Measurements from ENCODE around the gene PRSS8. TPM values are rescaled to one million over a fixed set of nuclear protein-coding genes. Genes with fewer than 3 reads are reported as not detected.
"Not testable (repeated sequence)": the region's sequence is repeated elsewhere in the genome, so short reads cannot be mapped to it uniquely, and the experiment has no call there.

The PRSS8 gene
- total RNA-seq, 1 donor from 2014 or later: not detected

DNA sequence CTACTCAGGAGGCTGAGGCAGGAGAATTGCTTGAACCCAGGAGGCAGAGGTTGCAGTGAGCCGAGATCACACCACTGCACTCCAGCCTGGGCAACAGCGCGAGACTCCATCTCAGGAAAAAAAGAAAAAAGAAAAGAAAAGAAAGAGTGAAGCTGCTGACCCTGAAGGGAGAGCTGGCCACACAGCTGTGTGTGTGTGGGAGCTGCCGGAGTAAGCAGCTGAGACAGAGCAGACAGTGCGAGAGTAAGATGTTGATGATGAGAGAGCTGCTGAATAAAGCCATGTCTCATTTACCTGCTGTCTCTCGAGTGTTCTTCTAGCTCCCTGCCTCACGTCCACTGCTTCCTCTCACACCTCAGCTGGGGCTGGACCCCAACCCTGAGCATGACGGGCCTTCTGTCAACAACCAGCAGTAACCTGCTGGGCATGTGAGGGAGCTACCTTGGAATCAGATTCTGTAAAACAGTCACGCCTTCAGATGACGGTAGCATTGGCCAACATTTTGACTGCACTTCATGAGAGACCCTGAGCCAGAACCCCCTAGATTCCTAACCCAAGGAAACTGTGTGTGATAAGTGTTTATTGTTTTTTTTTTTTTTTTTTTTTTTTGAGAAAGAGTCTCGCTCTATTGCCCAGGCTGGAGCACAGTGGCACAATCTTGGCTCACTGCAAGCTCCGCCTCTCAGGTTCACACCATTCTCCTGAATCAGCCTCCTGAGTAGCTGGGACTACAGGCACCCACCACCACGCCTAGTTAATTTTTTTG is 34.5 kb downstream of the PRSS8 start:
- not testable (repeated sequence) for H3K4me3 Mint-ChIP-seq (ENCODE audit: low read depth); H3K27me3 Mint-ChIP-seq (ENCODE audit: low read depth); H3K4me1 Mint-ChIP-seq (ENCODE audit: low read depth); DNase-seq (ENCODE audit: low spot score); H3K27ac Mint-ChIP-seq; H3K36me3 Mint-ChIP-seq (ENCODE audit: low read depth); H3K9me3 Mint-ChIP-seq
- intact Hi-C loops (cut with micrococcal nuclease): loop anchor here (10.0 kb wide), 2 partner anchors 406 to 774 kb away; partner anchors contain the start of genes SRCAP and ZNF267

DNA sequence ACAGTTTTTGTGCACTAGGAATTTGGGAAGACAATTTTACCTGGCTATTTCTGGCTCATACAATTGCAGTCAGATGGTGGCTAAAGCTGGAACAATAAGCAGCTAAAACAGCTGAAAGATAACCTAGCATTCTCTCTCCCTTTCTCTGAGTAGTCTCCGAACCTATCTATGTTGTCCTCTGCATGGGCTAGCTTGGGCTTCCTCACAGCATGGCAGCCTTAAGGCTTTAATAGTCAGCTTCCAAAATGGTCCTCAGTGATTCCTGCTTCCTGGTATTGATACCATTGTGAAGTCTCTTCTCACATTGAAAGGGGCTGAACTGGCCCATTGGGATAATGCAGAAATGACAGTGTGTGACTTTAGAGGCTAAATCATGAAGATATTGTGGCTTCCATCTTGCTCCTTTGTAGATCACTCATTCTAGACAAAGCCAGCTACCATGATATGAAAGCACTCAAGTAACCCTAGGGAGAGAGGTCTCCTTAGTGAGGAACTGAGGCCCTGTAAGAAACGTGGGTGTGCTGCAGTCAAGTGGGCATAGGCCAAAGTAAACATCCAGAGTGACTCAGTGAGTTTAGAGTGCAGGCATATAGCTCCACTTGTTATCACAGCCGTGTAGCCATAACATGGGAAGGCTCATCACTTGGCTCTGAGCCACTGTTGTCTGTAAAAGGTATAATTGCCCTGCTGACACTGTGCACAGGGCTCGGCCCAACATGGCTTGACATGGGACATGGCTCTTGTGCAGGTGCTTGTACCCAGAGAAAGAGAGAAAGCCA is 35.5 kb downstream of the PRSS8 start:
- no peak overlapping the region for H3K27ac Mint-ChIP-seq
- intact Hi-C loops (cut with micrococcal nuclease): loop anchor here (10.0 kb wide), 2 partner anchors 405 to 775 kb away; partner anchors contain the start of genes SRCAP and ZNF267
- no peak overlapping the region for H3K4me3 Mint-ChIP-seq (ENCODE audit: low read depth)
- H3K27me3 Mint-ChIP-seq (ENCODE audit: low read depth): no peaks in the 10 kb centered on the region
- H3K36me3 Mint-ChIP-seq (ENCODE audit: low read depth): no peaks in the 10 kb centered on the region
- peaks cover 7% of the 10 kb centered on the region for H3K4me1 Mint-ChIP-seq (ENCODE audit: low read depth)
- no peak for DNase-seq (ENCODE audit: low spot score)
- no peaks in the 10 kb centered on the region for H3K9me3 Mint-ChIP-seq

DNA sequence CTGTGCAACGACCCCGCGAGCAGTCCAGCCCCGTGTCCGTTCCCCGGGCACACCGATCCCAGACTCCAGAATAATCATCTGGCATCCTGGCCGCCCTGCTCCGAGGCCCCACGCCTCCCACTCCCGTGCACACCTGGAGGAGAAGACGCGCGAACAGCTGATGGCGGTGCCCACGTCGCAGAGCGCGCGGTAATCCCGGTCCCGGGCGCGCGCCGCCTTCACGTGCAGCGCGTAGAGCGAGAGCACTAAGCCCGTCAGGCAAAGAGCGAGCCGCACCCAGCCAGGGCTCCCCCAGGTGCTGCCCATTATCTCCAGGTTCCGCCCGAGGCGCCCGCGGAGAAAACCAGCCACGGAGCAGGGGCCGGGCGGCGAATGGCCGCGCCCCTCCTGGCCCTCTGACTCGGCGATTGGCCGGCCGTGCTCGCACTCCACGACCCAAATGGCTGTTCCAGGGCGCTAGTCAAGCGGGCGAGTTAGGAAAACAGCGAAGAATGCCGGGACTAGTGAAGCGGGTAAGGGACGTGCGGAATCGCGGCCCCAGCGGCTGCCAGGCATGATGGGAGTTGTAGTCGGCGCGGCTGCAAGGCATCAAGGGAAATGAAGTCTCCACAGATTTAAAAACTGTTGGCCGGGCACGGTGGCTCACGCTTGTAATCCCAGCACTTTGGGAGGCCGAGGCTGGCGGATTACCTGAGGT is 41.0 kb downstream of the PRSS8 start, which contains the start of gene VKORC1:
VKORC1 (minus strand) TSS at position 374 of the 697 bp plus-strand sequence; CDS start at position 306, 68 bp downstream.
- Mint-ChIP-seq H3K9me3 (no peaks in the 10 kb centered on the region), H3K27ac (peak within 1 kb of the TSS; percentile 83), H3K4me1 (ENCODE audit: low read depth) (peaks cover 20% of the 10 kb centered on the region), H3K27me3 (ENCODE audit: low read depth) (no peaks in the 10 kb centered on the region), H3K36me3 (ENCODE audit: low read depth) (peaks cover 22% of the 10 kb centered on the region), H3K4me3 (ENCODE audit: low read depth) (peak within 1 kb of the TSS; percentile 99)
- intact Hi-C loops (cut with micrococcal nuclease): loop anchor here (1.0 to 2.0 kb wide), 6 partner anchors 14 to 171 kb away; partner anchors contain the start of genes BCKDK, FBXL19, HSD3B7 and STX4
- DNase-seq (ENCODE audit: low spot score): peak; percentile 85

DNA sequence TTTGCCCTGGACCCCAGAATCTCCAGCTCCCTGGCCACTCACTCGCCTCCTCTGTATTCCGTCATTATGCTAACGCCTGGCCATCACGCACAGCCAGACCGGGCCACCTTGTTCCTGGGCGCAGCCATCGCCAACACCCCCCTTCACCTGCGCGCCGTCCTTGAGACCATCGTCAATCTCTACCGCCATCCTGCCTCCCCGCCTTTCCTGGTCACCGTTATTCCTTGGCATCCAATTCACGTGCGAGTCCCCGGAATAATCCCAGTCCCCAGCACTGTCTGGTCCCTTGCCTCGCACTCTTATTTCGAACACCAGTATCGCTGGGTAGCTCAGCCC is 41.5 kb downstream of the PRSS8 start:
- Mint-ChIP-seq H3K4me3 (ENCODE audit: low read depth) (peak overlapping the region; percentile 99), H3K9me3 (no peaks in the 10 kb centered on the region), H3K27ac (peak overlapping the region; percentile 83), H3K36me3 (ENCODE audit: low read depth) (peaks cover 24% of the 10 kb centered on the region), H3K27me3 (ENCODE audit: low read depth) (no peaks in the 10 kb centered on the region), H3K4me1 (ENCODE audit: low read depth) (peaks cover 20% of the 10 kb centered on the region)
- intact Hi-C loops (cut with micrococcal nuclease): loop anchor here (1.0 to 2.0 kb wide), 6 partner anchors 15 to 171 kb away; partner anchors contain the start of genes BCKDK, FBXL19, HSD3B7 and STX4
- DNase-seq (ENCODE audit: low spot score): no peak

DNA sequence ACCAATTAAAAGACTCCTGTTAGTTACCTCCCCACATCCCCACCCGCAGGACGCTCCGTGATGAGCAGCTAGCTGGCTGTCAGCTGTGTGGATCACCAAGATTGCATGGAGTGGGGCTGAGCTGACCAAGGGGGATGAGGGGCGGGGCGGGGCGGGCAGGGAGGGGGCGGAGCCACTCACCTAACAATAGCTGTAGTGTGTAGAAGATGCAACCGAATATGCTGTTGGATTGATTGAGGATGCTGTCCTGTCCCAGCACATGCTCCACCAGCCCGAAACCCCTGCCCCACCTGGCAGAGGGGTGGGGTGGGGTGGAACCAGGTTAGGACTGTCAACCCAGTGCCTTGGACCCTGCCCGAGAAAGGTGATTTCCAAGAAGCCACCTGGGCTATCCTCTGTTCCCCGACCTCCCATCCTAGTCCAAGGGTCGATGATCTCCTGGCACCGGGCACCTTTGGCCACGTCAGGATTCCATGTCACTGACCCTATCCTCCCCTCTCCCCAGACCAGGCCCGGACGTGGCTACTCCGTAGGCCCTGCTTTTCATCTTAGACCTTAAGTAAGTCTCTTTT is 42.3 kb downstream of the PRSS8 start:
- intact Hi-C loops (cut with micrococcal nuclease): no loop called here
- Mint-ChIP-seq H3K4me1 (ENCODE audit: low read depth) (peaks cover 20% of the 10 kb centered on the region), H3K9me3 (no peaks in the 10 kb centered on the region), H3K36me3 (ENCODE audit: low read depth) (peaks cover 24% of the 10 kb centered on the region), H3K27ac (no peak overlapping the region), H3K4me3 (ENCODE audit: low read depth) (peak overlapping the region; percentile 99), H3K27me3 (ENCODE audit: low read depth) (no peaks in the 10 kb centered on the region)
- DNase-seq (ENCODE audit: low spot score): no peak

DNA sequence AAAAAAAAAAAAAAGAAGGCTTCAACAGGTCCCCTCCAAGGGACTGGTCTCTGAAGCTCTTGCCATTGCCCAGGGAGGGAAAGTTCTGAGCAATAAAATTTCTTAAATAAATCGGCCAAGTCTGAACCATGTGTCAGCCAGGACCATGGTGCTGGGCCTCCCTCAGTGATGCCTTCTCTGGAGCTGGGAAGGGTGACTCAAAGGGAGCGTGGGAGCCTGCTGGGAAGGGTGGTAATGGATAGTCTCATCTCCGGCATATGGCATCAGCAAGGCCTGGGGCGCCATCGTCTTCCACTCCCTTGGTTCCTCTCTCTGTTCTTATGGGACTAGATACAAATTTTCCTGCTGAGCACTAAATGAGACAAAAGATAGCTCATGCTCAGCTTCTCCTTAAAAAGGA is 43.2 kb downstream of the PRSS8 start:
- peaks cover 24% of the 10 kb centered on the region for H3K36me3 Mint-ChIP-seq (ENCODE audit: low read depth)
- H3K4me3 Mint-ChIP-seq (ENCODE audit: low read depth): peak overlapping the region; percentile 54
- no peak overlapping the region for H3K27ac Mint-ChIP-seq
- no peaks in the 10 kb centered on the region for H3K9me3 Mint-ChIP-seq
- no peaks in the 10 kb centered on the region for H3K27me3 Mint-ChIP-seq (ENCODE audit: low read depth)
- intact Hi-C loops (cut with micrococcal nuclease): no loop called here
- DNase-seq (ENCODE audit: low spot score): no peak
- peaks cover 20% of the 10 kb centered on the region for H3K4me1 Mint-ChIP-seq (ENCODE audit: low read depth)

DNA sequence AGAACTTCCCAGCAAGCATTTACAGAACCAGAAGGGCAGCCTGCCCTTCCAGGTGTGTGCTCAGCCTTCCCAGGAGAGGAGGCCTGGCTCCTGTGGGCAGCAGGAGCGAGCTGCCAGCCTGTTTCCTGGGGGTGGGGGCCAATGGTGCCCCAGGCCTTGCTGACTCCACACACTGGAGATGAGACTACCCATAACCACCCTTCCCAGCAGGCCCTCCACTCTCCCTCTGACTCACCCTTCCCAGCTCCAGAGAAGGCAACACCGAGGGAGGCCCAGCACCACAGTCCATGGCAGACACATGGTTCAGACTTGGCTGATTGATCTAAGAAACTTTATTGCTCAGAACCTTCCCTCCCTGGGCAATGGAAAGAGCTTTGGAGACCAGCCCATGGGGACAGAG is 45.0 kb downstream of the PRSS8 start:
- intact Hi-C loops (cut with micrococcal nuclease): no loop called here
- no peak for DNase-seq (ENCODE audit: low spot score)
- no peaks in the 10 kb centered on the region for H3K27me3 Mint-ChIP-seq (ENCODE audit: low read depth)
- H3K27ac Mint-ChIP-seq: no peak overlapping the region
- no peak overlapping the region for H3K4me3 Mint-ChIP-seq (ENCODE audit: low read depth)
- no peaks in the 10 kb centered on the region for H3K9me3 Mint-ChIP-seq
- peaks cover 16% of the 10 kb centered on the region for H3K4me1 Mint-ChIP-seq (ENCODE audit: low read depth)
- peaks cover 24% of the 10 kb centered on the region for H3K36me3 Mint-ChIP-seq (ENCODE audit: low read depth)

DNA sequence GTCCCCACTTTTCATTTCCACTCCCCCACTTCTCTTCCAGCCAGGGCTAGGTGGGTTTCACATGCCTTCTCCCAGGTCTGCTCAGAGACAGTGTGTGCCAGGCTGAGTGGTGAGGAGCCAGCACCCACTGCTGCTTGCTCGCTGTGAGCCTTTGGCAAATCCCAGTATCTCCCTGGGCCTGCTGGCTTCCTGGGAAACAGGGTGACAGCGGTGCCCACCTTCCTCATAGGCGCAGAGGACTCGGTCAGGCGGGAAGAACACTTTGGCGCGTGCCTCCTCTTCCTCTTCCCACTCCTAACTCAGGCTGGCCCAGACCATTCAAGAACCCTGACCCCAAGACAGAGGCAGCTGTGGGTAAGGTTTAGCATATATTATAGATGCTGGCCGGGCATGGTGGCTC is 46.3 kb downstream of the PRSS8 start:
- no peaks in the 10 kb centered on the region for H3K27me3 Mint-ChIP-seq (ENCODE audit: low read depth)
- intact Hi-C loops (cut with micrococcal nuclease): no loop called here
- no peak overlapping the region for H3K27ac Mint-ChIP-seq
- no peak overlapping the region for H3K4me3 Mint-ChIP-seq (ENCODE audit: low read depth)
- DNase-seq (ENCODE audit: low spot score): no peak
- peaks cover 27% of the 10 kb centered on the region for H3K36me3 Mint-ChIP-seq (ENCODE audit: low read depth)
- H3K9me3 Mint-ChIP-seq: no peaks in the 10 kb centered on the region
- peaks cover 15% of the 10 kb centered on the region for H3K4me1 Mint-ChIP-seq (ENCODE audit: low read depth)

DNA sequence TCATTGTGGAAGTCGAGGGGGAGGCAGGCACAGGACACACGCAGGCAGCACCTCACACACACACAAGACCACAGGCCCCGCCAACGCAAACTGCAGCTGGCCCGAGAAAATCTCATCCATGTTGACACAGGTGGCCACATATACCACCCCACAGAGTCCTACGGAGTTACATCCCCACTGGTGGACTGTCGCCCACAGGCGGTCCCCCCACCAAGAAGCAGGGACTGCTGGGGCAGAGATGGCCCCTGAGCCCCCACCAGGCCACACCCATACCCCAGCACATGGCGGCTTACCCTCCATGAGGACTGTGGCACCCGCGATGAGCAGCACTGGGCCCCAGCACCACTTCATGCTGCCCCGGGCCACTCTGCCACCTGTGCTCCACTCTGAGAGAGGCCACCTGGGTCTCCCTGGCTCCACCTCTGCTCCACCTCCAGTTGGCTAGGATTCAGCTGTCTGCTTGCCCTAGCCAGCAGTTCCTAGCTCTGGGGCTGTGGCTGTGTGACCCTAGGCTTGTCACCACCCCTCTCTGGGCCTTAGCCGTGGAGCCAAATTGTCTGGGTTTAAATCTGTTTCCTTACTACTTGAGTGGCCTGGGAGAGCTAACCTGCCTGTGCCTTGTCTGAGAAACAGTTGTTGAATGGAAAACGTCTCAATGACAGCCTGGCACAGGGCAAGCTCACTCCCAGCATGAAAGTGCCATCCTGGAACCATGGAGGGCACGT is 46.9 kb downstream of the PRSS8 start, which contains the start of gene PRSS53:
PRSS53 (minus strand) TSS at position 485 of the 725 bp plus-strand sequence; CDS start at position 351, 134 bp downstream.
- Mint-ChIP-seq H3K27me3 (ENCODE audit: low read depth) (no peaks in the 10 kb centered on the region), H3K4me3 (ENCODE audit: low read depth) (no peak within 1 kb of the TSS), H3K27ac (no peak within 1 kb of the TSS), H3K9me3 (no peaks in the 10 kb centered on the region), H3K4me1 (ENCODE audit: low read depth) (peaks cover 9% of the 10 kb centered on the region), H3K36me3 (ENCODE audit: low read depth) (peaks cover 24% of the 10 kb centered on the region)
- no peak for DNase-seq (ENCODE audit: low spot score)
- intact Hi-C loops (cut with micrococcal nuclease): no loop called here

DNA sequence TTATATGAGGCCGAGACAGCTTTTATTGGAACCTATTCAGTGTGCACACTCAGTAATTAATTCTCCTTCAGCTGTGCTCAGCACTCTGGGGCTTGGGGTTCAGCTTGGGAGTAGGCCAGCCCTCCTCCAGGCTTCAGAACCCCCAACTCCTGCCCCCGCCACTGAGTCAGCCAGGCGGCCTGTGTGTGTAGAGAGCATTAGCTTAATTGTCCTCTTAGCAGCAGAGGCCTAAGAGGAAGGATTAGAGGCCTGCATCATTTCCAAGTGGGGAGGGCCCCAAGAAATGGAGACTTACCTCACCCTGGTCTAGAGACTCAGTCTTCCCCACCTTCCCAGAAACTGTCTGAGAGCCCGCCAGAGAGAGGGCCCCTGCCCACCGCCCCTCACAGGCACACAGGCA is 47.6 kb downstream of the PRSS8 start:
- H3K27ac Mint-ChIP-seq: no peak overlapping the region

DNA sequence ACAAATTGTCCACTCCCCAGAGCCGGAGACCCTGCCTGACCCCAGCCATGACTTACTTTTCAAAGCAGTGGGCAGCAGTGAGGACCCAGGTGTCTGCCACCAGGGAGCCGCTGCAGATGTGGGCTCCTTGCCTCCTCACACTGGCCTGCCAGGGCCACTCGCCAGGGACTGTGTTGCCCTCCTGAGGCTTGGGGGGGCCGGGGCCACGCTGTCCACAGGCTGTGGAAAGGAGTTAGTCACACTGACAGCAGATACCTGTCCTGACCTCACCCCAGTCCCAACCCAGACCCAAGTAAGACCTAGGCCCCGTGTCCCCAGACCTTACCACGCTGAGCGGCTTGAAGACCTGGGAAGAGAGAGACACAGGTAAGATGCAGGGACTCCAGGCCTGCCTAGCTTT is 48.0 kb downstream of the PRSS8 start:
- Mint-ChIP-seq H3K4me1 (ENCODE audit: low read depth) (peaks cover 2% of the 10 kb centered on the region), H3K4me3 (ENCODE audit: low read depth) (no peak overlapping the region), H3K36me3 (ENCODE audit: low read depth) (peaks cover 23% of the 10 kb centered on the region), H3K27me3 (ENCODE audit: low read depth) (no peaks in the 10 kb centered on the region), H3K27ac (no peak overlapping the region), H3K9me3 (no peaks in the 10 kb centered on the region)
- intact Hi-C loops (cut with micrococcal nuclease): no loop called here
- DNase-seq (ENCODE audit: low spot score): no peak

More for the DNA sequence above, 47.6 kb downstream of the PRSS8 start:
- peaks cover 24% of the 10 kb centered on the region for H3K36me3 Mint-ChIP-seq (ENCODE audit: low read depth)
- peaks cover 5% of the 10 kb centered on the region for H3K4me1 Mint-ChIP-seq (ENCODE audit: low read depth)
- H3K27me3 Mint-ChIP-seq (ENCODE audit: low read depth): no peaks in the 10 kb centered on the region
- no peaks in the 10 kb centered on the region for H3K9me3 Mint-ChIP-seq
- no peak for DNase-seq (ENCODE audit: low spot score)
- intact Hi-C loops (cut with micrococcal nuclease): no loop called here
- no peak overlapping the region for H3K4me3 Mint-ChIP-seq (ENCODE audit: low read depth)

DNA sequence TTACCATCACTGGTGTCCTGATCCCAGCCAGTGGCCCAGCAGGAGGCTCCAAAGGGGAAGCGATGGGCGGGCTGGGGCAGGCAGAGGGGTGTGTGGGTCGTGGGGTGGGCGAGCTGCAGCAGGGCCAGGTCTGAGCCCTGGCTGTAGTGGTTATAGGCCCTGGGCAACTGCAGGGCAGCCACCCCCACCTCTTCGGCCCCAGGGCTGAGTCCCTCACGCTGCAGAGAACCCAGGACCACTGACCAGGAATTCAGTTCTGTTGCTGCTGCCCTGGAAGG is 49.0 kb downstream of the PRSS8 start:
- no peak overlapping the region for H3K4me3 Mint-ChIP-seq (ENCODE audit: low read depth)
- intact Hi-C loops (cut with micrococcal nuclease): no loop called here
- peaks cover 27% of the 10 kb centered on the region for H3K36me3 Mint-ChIP-seq (ENCODE audit: low read depth)
- peaks cover 2% of the 10 kb centered on the region for H3K4me1 Mint-ChIP-seq (ENCODE audit: low read depth)
- no peaks in the 10 kb centered on the region for H3K27me3 Mint-ChIP-seq (ENCODE audit: low read depth)
- H3K27ac Mint-ChIP-seq: no peak overlapping the region
- DNase-seq (ENCODE audit: low spot score): no peak
- no peaks in the 10 kb centered on the region for H3K9me3 Mint-ChIP-seq

All from activated T-helper 2 cell treated with anti-CD3 and anti-CD28 coated beads, Interferon-gamma antibody, Interleukin-2, Interleukin-4, amounts not matched to agents 10 μg/mL and 5 μg/mL and 100 μg/mL, durations not matched to agents 14 hours and 24 hours and 36 hours (primary cell).